Measurements from ENCODE around the gene PRKCH.
A peak's percentile ranks its signal among the peaks of the same experiment; 100 is the strongest.

PRKCH gene

GRCh38 chr14:61472011-61472672, 150.8 kb downstream of the PRKCH start:
- peak; percentile 35 for DNase-seq (ENCODE audit: low read depth)

DNA sequence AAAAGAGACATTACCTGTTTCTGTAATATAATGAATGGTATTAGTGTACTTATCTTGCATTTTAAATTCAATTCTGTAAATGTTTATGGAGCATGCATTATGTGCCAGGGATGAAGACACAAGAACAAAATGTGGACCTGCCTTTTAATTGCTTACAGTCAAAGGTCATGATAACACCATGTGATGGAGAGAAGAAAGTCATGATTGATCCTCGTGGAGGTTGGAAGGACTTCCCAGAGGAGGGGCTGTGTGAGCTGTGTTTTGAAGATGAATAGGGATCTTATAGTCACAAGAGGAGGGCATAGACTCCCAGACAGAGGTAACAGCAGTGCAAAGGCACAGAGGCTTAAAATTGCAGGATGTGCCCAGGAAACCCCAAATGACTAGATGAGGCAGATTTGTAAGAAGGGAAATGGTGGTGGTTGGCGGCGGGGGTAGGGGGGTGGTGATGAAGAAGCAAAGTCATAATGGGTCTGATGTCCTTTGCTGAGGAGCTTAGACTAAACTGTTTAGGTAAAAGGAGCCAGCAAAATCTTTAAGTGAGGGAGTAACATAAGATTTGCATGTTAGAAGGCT, 151.5 kb downstream of the PRKCH start:
- DNase-seq (ENCODE audit: low read depth): peak; percentile 37

DNA sequence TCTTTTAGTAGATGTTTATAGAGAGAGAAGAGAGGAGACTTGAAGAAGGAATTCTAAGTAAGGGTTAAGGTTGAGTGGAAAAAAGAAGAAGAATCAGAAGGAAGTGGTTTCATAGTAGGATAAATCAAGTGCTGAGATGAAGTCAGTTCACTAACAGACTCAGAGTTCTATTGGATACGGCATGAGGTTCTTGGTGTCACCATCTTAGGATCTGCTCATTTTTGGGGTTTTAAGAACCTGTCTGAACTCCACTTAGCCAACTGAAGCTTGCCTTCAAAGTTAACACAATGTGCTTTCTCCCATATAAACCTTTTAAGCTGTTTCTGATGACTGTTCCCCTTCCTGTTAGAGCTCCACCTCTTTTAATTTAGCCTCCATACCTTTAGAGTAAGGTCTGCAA, 152.6 kb downstream of the PRKCH start:
- DNase-seq (ENCODE audit: low read depth): no peak

DNA sequence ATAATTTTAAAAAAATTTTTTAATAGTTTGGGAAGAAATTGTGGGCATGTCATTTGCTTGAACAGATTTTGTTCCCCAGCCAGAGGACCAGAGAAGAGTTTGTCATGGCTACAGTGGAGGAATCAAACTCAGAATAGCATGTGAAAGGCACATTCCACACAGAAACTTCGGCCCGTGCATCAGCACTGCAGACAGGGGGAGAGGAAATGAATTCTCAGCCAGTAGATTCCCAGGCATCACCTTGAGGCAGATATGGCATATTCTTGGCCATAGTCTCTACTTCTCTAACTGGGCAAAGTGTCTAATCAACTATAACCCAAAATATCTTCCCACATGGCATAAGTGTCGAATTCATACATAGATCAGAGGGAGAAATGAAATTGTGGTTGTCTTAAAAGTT, 153.3 kb downstream of the PRKCH start:
- DNase-seq (ENCODE audit: low read depth): no peak

DNA sequence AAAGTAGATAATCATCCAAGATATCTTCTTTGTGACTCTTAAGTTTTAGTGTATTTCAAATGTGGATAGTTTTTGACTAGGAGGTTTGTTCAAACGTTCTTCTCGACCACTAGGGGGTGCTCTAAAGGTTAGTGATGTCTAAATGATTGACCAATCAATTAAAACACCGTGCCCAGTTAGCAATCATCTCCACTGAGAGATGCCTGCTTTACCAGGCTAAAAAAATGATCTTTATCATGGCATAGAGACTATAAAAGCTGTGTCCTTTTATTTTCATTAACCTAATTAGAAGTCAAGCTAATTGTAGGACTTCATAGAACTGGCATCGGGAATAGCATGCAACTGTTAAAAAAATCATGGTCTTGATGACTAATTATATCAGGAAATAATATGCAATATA, 153.9 kb downstream of the PRKCH start:
- no peak for DNase-seq (ENCODE audit: low read depth)

DNA sequence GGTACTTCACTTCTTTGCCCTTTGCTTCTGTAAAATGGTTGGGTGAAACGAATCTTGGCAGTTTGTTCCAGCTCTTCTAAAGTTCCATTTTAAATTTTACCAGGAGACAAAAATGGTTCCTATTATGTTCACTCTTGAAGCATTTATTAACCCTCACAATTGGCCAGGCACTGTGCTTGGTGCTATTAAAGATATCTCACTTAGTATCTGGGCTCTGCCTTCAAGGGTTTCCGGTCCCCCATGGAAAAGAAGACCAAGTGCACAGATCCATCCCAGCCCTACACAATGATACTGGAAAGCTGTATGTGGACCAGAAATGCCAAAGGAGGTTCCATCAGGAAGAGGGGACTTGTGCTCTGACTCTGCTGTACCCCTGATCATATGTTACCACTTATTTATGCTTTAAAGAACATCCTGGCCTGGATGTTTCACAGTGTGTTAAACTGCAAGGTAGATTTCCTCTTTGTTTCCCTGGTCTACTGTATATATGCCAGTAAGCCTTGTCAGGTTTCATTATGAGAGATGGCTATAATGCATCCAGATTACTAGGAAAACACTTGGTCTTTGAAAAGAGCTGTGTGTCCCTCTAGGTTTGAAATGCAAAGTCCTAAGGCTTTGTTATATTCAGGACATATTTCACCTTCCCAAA, 154.8 kb downstream of the PRKCH start:
- no peak for DNase-seq (ENCODE audit: low read depth)

GRCh38 chr14:61476754-61477410, 155.5 kb downstream of the PRKCH start:
- DNase-seq (ENCODE audit: low read depth): peak; percentile 65

- no peak for DNase-seq (ENCODE audit: low read depth)
Measured at GRCh38 chr14:61477712-61478462, 156.5 kb downstream of the PRKCH start.

GRCh38 chr14:61478971-61479473, 157.6 kb downstream of the PRKCH start:
- no peak for DNase-seq (ENCODE audit: low read depth)

- no peak for DNase-seq (ENCODE audit: low read depth)
Measured at GRCh38 chr14:61479746-61480502, 158.5 kb downstream of the PRKCH start.

DNA sequence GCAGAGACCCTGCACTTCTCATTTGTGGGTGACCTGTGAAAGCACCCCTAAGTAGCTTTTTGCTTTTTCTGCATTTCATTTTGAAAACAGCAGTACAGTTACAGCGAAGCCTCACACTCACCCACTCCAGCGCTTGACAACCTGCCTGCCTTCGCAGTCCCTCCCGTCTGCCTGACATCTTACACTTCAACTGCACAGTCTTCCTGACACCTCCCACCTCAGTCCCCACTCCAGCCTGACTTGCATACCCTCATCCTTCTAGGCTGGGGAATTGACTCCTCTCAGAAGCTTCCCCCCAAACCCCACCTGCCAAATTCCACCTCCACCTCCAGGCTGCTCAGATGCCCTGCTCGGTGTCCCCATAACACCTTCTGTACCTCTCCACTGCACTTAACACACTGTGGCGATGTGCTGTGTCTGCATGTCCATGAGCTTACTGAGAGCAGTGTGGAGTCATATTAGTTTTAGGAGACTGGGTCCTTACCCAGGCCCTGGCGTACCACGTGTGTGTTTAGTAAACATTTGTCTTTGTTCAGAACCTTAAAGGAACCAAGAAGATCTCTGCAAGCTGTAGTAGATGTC, 159.4 kb downstream of the PRKCH start:
- DNase-seq (ENCODE audit: low read depth): no peak

DNA sequence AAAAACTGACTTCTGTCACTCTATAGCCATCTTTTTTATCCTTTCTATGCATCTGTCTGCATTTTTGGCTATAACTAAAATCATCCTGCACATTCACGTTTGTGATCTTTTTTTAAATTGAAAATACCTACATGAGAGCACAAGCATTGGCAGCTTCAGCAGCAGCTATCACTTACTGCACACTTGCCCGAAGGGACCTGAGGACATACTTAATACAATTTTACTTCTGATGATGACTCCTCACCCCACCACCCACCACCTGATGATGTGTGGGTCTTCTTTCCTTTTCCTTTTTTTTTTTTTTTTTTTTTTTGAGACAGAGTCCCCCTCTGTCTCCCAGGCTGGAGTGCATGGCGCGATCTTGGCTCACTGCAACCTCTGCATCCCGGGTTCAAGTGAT, 160.3 kb downstream of the PRKCH start:
- no peak for DNase-seq (ENCODE audit: low read depth)

DNA sequence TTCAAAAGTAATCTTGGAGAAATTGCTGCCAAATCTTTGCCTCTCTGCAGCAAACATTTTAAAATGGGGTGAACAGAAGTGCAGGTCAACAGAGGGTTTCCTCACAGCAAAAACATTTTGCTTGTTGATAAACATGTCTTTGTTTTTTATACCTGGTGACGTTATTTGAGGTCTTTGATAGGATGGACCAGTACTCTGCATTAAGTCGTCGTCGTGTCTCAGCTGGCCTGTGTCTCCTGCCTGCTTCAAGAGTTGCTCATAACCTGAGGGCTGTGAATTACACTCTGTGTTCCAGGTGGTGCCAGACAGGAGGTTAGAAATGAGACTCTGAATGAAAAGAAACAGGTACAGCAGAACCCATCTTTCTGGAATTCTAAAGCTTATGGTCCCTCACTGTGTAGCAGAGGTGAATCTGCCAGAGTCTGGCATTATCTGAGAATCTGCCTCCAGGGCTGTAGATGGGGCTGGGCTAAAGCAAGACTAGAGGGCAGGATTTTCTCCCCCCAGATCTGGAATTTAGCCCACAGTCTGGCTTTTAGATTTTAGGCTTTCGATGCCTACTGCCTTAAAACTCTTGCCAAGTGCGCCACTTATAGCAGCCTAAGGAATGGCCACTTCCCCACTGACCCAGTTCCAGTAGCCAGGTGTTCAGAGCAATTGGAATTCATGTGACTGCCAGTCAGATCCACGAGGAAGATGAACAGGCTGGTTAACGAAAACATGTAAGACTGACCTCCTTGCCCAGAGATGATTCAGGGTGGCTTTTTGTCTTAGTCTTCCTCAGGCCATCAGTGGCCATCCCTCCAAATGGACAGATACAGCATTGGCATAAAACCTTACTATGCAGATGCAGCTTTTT, 161.2 kb downstream of the PRKCH start:
- DNase-seq (ENCODE audit: low read depth): no peak

GRCh38 chr14:61483476-61483875, 162.1 kb downstream of the PRKCH start:
- no peak for DNase-seq (ENCODE audit: low read depth)

DNA sequence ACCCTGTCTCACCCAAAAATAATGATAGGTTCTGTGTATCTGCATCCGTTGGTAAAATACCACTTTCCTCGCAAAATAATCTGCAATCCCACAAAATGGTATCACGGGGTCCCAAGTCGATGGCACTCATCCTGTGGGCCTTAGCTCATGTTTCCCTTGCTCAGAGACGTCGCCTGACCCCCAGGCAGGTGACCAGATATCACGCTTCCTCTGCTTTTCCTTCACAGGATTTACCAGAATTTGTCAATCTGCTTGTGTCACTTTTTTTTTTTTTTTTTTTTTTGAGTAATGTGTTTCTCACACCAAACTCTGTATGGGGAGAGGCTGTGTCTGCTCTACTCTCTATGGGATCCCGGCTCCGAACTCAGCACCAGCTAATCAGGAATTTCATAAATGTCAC, 162.7 kb downstream of the PRKCH start:
- DNase-seq (ENCODE audit: low read depth): no peak

DNA sequence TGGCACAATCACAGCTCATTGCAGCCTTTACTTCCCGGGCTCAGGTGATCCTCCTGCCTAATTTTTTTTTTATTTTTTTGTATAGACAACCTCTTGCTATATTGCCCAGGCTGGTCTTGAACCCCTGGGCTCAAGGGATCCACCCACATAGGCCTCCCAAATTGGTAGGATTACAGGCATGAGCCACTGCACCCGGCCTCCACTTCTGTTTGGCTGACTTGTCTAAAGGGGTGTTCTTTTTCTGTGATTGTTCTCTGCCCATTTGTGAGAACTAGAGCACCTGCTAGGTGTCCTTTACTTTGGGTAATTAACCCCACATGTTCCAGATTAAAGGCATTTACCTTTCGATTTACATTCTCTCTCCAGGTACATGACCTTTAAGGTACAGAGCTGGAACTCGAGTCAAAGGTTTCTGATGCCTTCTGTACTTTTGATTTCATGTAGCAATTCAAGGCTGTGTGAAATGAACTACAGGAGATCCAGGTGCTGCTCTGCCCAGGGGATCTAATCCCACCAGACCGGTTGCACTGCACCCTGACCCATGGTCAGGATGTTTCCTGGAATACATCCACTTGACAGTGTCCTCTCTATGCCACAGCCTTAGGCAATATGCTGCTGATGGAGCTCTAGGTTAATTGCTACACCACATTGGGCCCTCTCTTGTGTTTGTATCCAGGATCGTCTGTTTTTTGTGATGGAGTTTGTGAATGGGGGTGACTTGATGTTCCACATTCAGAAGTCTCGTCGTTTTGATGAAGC, 163.6 kb downstream of the PRKCH start:
- no peak for DNase-seq (ENCODE audit: low read depth)

DNA sequence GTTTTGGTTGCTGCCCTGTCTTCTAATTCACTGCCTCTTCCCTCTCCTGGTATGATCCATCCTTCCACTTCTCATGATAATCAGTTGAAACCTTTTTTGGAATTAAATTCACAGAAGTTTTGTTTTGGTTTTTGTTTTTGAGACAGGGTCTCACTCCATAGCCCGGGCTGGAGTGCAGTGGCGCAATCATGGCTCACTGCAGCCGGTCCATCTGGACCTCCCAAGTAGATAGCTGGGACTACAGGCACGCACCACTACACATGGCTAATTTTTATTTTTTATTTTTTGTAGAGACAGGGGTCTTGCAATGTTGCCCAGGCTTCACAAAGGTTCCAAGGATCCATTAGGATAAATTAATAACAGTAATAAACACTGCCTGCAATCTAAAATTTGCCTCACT, 164.3 kb downstream of the PRKCH start:
- no peak for DNase-seq (ENCODE audit: low read depth)

DNA sequence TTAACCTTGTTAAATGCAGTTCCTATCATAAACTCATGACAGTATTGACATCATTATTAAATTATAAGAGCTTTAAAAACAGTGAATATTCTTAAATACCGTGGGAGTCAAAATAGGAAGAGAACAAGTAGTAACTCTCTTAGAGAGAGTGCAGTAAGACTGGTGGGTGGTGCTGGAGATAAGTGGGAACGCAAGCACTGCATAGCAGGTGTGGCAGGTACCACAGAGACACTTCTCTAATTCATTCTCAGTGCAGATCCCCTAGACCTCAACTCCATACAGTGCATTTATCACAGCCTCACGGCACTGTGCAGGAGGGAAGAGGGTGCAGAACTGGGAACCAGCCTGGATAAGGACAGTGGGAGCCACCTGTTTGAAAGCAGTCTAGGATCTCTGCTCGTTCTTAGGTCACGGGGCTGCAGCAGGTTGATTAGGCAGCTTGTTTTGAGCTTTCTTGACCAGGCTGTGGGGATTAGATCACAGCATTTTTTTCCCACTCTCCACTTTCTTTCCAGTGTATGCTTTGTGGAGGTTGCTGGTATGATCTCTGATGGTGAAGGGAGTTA, 165.6 kb downstream of the PRKCH start:
- DNase-seq (ENCODE audit: low read depth): no peak

All from T follicular helper cell (primary cell).